Measurements from ENCODE around the gene KRTAP19-6. TPM values are rescaled to one million over a fixed set of nuclear protein-coding genes. Genes with fewer than 3 reads are reported as not detected.

The KRTAP19-6 gene
- total RNA-seq, 1 donor from 2014 or later, result not detected

Other genes starting within 250 kb of the KRTAP19-6 start
- gene KRTAP26-1, start 221.5 kb downstream of the KRTAP19-6 start, total RNA-seq, result not detected
- not detected for gene KRTAP27-1, start 204.2 kb downstream of the KRTAP19-6 start, total RNA-seq
- gene KRTAP23-1, start 193.3 kb downstream of the KRTAP19-6 start, total RNA-seq, result not detected
- gene KRTAP13-2, start 169.6 kb downstream of the KRTAP19-6 start, total RNA-seq, result not detected
- not detected for gene KRTAP13-1, start 145.8 kb downstream of the KRTAP19-6 start, total RNA-seq
- not detected for gene KRTAP13-3, start 115.9 kb downstream of the KRTAP19-6 start, total RNA-seq
- gene KRTAP13-4, start 111.6 kb downstream of the KRTAP19-6 start, total RNA-seq, result not detected
- gene KRTAP15-1, start 101.6 kb downstream of the KRTAP19-6 start, total RNA-seq, result not detected
- gene KRTAP19-1, start 61.5 kb downstream of the KRTAP19-6 start, total RNA-seq, result not detected
- not detected for gene KRTAP19-2, start 54.4 kb downstream of the KRTAP19-6 start, total RNA-seq
- gene KRTAP19-3, start 49.9 kb downstream of the KRTAP19-6 start, total RNA-seq, result not detected
- not detected for gene KRTAP19-4, start 44.7 kb downstream of the KRTAP19-6 start, total RNA-seq
- gene KRTAP19-5, start 39.7 kb downstream of the KRTAP19-6 start, total RNA-seq, result not detected
- gene KRTAP19-7, start 19.4 kb upstream of the KRTAP19-6 start, total RNA-seq, result not detected
- not detected for gene KRTAP22-2, start 48.5 kb upstream of the KRTAP19-6 start, total RNA-seq
- gene KRTAP6-3, start 50.6 kb upstream of the KRTAP19-6 start, total RNA-seq, result not detected
- gene KRTAP6-2, start 57.0 kb upstream of the KRTAP19-6 start, total RNA-seq, result not detected
- not detected for gene KRTAP22-1, start 59.2 kb upstream of the KRTAP19-6 start, total RNA-seq
- gene KRTAP6-1, start 72.1 kb upstream of the KRTAP19-6 start, total RNA-seq, result not detected
- gene KRTAP20-1, start 74.6 kb upstream of the KRTAP19-6 start, total RNA-seq, result not detected
- not detected for gene KRTAP20-4, start 78.8 kb upstream of the KRTAP19-6 start, total RNA-seq
- gene KRTAP20-2, start 93.3 kb upstream of the KRTAP19-6 start, total RNA-seq, result not detected
- gene KRTAP20-3, start 101.0 kb upstream of the KRTAP19-6 start, total RNA-seq, result not detected
- gene KRTAP21-3, start 176.9 kb upstream of the KRTAP19-6 start, total RNA-seq, result not detected
- not detected for gene KRTAP21-2, start 205.4 kb upstream of the KRTAP19-6 start, total RNA-seq
- gene KRTAP21-1, start 213.6 kb upstream of the KRTAP19-6 start, total RNA-seq, result not detected

Measured in mesenteric fat pad (tissue), 1 donor.